Measurements from ENCODE around the gene TBC1D22B.

TBC1D22B gene

DNA sequence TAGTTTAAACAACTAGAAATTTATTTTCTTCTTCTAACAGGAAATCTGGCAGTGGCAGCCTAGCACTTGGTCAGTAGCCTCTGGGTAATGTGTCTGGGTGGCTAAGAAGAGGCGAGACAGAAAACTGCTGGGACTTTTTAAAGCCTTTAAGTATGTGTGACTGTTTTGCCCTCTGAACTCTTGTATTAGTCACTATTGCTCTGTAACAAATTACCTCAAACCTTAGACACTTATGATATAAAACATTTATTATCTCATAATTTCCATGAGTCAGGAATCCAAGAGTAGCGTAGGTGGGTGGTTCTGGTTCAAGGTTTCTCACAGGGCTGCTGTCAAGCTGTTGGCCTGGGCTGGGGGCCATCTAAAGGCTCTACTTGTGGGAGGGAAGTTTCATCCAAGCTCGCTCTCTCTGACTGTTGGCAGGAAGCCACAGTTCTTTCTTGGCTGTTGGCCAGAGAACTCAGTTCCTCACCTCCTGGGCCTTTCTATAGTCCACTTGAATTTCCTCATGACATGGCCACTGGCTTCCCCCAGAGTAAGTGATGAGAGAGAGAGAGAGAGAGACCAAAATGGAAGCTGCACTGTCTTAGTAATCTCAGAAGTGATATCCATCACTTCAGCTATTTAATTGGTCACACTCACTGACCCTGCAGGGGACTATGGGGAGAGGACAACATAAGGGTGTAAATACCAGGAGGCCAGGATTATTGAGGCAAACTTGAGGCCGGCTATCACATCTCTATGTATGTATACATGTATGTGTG is 17.4 kb upstream of the TBC1D22B start:
- peak in 40 of 56 donors; percentile 1 to 77 (median 32) for DNase-seq

GRCh38 chr6:37241131-37241530 is 16.4 kb upstream of the TBC1D22B start:
- no peak for DNase-seq

DNA sequence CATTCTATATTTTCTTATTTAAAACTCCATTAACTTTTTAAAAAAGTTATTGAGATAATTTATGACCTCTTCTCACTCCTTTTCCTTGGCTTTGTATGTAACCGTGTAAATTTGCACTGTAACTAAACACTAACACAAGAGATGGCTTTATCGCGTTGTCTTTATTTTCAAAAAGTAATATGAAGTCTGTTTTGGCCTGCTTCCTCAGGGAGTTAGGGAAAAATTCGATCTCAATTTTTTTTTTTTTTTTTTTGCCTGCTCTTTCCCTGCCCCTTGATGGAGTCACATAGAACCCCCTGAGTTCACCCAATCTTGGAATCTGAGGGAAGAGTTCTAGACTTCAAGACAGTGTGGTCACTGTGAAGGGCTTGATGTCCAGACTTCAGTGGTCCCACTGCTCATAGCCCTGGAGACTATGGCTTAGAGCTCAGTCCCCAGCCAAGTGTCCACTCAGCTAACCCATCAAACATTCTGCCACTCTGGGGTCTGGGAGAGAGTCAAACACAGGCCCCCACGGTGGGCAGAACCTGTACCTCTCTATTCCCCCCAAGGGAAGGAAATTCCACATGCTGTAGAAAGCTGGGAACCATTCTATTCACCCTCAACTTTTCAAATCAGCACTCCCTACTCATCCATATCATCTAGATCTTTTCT is 15.7 kb upstream of the TBC1D22B start:
- DNase-seq = no peak

- no peak for DNase-seq
Observed at GRCh38 chr6:37242429-37243052, 15.0 kb upstream of the TBC1D22B start.

GRCh38 chr6:37243131-37243815 is 14.3 kb upstream of the TBC1D22B start:
- no peak for DNase-seq

GRCh38 chr6:37243816-37244370 is 13.7 kb upstream of the TBC1D22B start:
- no peak for DNase-seq

- DNase-seq = peak in 20 of 56 donors; percentile 2 to 72 (median 19)
Observed at GRCh38 chr6:37244430-37245310, 12.9 kb upstream of the TBC1D22B start.

DNA sequence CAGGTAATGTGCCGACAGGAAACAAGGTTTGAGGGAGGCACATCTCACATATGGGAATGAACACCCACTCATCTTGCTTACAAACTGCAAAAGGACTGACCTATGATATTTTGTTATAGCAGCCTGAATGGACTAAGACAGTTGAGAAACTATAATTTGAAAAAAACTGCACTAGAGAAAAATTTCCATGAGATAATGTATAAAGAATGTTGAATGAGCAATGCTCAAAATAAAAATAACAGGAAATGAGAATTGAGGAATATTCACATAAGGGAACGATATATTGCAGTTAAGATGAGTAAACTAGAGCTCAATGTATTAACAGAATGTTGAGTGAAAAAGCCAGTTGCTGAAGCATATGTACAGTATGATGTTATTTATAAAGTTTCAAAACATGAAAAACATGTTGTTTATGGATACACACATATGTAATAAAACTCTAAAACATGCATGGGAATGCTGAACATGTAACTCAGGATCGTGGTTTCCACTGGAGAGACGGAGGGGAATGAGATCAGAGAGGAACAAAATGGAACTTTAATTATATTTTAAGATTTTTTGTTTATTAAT is 6.3 kb upstream of the TBC1D22B start:
- DNase-seq = no peak

DNA sequence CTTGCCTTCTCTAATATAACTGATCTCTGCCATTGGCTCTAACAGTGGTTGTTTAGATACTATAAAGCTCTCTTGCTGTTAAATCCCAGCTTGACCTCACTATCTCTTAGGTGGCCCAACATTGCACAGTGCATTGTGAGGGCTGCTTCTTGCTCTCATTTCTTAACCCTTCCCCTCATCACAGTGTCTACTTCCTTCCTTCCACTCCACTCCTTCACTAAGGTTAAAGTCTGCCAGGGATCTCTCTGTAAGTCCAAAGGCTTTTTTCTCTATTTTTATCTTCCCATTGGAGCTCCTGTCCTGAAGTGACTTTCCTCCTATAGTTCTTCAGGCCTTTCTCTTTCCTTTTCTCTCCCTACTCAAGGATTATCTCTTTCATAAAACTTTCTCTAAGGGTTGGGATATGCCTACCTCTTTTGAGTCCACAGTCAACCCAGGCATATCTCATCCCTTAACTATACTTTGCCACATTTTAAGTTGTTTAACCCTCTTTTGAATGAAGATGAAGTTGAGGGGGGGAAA is 4.0 kb upstream of the TBC1D22B start:
- DNase-seq = no peak

GRCh38 chr6:37254881-37255280 is 2.7 kb upstream of the TBC1D22B start:
- no peak for DNase-seq

GRCh38 chr6:37256692-37257319 is 766 bp upstream of the TBC1D22B start:
- no peak for DNase-seq

- no peak for DNase-seq
Observed at GRCh38 chr6:37257320-37257633, 295 bp upstream of the TBC1D22B start.

DNA sequence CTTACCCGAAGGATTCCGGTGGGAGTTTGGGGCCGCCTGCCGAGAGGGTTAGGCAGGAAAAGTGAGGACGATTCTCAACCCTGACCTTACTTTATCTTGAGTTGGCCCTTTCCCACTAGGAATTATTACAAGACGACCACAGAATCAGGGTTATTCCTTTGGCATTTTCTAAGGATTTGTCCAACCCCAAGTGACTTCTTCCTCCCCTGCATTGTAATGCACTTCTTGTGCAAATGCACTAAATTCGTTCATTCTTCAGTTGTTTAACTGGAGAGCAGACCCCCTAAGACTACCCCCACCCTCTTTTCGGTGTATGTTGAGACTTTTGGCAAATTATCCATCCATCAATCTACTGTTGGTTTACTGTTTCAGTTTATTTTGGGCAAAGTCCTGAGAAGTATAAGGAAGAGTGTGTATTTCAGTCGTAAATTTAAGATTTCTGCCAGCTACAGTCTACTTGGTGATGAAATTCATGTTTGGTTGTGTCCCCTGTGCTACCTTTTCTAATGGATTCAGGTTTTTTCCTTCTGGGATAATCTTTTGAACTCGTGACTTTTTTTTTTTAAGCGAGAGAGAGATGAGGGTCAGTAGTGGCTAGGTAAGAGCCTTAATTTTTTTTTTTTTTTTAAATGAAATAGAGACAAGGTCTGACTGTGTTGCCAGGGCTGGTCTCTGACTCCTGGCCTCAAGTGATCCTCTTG is 983 bp downstream of the TBC1D22B start:
- DNase-seq = no peak

DNA sequence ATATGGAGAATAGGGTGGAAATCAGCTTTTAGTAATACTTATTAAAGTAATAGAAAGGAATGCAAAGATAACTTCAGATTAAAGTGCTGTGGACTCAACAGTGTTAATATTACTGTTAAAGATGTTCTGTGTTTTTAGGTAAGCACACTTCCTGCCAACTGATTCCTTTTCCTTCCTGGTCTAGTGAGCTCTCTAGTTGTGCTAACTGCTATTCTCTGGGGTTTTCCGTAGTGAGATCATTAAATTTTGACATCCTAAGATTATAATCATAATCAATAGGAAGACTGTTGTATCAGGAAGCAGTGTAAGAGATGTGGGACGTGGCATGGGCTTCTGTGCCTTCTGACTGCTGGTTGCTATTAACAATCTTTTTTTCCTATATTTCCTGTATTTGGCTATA is 1.6 kb downstream of the TBC1D22B start:
- DNase-seq = no peak

DNA sequence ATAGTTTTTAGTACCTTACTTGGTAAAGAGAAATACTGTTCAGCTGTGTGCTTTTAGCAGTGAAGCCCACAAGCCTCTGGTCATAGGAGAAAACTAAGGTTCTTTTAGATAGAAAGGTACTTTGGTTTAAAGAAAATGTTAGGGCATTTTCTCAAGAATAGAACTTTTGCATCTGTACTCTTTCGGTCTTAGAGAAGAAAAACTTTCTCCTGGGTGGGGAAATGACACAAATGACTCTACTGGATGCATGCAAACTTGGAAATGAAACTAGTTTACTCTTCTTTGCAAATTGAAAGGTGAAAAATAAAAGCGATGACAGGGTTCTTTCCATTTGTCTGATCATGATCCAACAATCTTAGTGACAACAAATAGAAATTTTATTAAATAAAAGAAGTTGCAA is 2.5 kb downstream of the TBC1D22B start:
- no peak for DNase-seq

GRCh38 chr6:37260444-37260843 is 2.9 kb downstream of the TBC1D22B start:
- DNase-seq = no peak

GRCh38 chr6:37261198-37261597 is 3.6 kb downstream of the TBC1D22B start:
- DNase-seq = no peak

DNA sequence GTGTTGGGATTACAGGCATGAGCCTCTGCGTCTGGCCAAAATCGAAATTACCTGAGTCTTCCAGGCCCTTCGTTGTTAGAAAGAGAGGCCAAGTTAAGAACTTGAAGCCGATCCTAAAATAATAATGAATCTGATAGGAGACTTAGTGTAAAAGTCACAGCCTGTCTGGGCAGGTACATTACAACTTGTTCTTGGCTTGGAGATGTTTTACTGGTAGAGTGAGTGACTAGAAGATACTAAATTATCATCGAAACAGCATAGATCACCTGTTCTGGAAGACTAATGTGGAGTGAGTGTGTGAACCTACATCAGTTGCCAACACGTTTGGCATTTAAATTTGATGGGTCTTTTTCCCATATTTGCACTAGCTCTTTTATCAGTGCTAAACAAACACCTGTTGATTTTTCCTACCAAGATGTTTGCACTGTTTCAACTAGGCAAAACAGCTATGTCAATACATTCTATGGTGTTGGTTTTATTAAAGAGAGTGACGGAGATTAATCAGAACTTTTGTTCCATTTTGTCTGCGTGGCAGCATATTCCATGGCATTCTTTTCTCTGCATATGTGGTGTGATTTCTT is 5.0 kb downstream of the TBC1D22B start:
- no peak for DNase-seq

DNA sequence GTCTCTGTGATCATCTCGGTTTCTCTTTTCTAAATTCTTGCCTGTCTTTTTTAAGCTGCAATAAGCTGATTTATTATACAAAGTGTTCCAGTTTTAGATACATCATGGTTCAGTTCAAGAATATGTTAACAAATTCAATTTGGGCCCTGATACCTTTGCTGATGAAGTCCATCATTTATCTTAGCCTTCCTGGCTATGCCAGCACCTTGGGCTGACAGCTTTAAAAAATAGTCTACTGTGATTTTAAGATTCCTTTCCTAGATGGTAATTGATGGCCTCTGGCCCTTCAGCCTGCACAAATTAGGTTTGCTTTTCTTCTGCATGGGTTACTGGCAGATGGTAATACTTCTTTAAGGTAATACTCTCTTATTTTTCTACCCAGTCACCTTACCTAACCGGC is 7.4 kb downstream of the TBC1D22B start:
- DNase-seq = no peak

Data from amygdala (tissue), 56 donors.